GM19238 (cell line): ENCODE measurements around the gene CHRM1.
"Not testable (repeated sequence)": the region's sequence is repeated elsewhere in the genome, so short reads cannot be mapped to it uniquely, and the experiment has no call there.

Source experiments
- DNase-seq: peaks from one replicate; pipeline ENCODE4 v3.0.0; 2011; ENCODE audit warnings: low spot score; ENCODE audit not compliant: insufficient read length

The CHRM1 gene

DNA sequence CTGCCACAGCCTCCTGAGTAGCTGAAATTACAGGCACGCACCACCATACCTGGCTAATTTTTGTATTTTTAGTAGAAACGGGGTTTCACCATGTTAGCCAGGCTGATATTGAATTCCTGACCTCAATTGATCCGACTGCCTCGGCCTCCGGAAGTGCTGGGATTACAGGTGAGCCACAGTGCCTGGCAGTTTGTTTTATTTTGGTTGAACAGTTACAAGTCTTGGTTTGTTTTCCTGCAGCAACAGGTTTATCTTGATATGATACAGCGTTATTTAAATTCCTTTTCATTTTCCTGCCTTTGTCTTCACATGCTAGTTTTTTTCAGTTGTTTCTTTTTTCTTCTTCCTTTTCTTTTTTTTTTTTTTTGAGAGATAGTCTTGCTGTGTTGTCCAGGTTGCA, 44.5 kb downstream of the CHRM1 start:
- no peak for DNase-seq

DNA sequence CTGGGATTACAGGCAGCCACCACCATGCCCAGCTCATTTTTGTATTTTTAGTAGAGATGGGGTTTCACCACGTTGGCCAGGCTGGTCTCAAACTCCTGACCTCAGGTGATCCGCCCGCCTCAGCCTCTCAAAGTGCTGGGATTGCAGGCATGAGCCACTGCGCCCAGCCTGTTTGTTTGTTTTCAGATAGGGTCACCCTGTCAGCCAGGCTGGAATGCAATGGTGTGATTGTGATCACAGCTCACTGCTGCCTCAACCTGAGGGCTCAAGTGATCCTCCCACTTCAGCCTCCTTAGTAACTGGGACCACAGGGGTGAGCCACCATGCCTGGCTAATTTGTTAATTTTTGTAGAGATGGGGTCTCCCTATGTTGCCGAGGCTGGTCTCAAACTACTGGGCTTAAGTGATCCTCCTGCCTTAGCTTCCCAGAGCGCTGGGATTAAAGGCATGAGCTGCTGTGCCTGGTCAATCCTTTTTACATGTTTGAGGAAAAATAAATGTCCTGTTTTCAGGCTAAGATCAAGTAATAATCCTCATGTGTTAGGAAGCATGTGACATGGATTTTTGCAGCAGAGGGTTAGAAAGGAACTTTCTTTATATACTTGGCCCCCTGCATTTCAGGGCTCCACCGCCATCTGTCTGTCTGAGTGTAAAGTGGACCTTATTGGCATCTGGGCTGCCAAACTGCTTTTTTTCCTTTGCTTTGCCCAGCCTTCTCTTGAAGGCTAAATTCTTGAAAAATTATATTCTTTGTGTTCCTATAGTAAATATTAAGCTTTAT, 45.3 kb downstream of the CHRM1 start:
- DNase-seq = no peak

DNA sequence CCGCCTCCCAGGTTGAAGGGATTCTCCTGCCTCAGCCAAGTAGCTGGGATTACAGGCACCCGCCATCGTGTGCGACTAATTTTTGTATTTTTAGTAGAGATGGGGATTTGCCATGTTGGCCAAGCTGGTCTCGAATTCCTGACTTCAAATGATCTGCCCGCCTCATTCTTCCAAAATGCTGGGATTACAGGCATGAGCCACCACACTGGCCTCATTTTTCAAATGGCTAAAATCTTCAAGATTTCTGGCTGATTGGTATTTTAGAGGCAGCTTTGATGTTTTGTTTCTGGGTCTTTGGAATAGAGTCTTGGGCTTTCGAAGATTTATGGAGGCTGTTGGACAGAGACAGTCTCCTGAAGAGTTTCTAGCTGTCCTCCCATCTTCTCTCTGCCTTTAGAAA, 46.3 kb downstream of the CHRM1 start:
- no peak for DNase-seq

DNA sequence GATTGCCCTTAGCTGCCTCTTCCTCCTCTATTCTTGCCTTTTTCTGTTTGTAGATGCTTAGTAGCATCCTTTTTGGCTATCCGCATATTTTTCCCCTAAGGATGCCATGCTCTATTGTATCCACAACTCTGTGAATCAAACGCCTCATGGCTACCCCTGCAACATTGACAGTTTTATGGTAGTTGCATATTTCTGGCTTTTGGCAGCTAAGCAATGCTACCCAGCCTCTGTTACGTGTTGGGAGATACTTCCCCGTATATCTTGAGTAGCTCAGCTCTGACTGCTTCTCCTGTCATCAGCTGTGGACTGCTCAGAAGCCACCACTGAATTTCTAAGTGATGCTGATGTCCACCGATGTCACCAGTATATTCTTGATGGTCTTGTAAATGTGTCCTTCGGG, 55.5 kb downstream of the CHRM1 start:
- no peak for DNase-seq

DNA sequence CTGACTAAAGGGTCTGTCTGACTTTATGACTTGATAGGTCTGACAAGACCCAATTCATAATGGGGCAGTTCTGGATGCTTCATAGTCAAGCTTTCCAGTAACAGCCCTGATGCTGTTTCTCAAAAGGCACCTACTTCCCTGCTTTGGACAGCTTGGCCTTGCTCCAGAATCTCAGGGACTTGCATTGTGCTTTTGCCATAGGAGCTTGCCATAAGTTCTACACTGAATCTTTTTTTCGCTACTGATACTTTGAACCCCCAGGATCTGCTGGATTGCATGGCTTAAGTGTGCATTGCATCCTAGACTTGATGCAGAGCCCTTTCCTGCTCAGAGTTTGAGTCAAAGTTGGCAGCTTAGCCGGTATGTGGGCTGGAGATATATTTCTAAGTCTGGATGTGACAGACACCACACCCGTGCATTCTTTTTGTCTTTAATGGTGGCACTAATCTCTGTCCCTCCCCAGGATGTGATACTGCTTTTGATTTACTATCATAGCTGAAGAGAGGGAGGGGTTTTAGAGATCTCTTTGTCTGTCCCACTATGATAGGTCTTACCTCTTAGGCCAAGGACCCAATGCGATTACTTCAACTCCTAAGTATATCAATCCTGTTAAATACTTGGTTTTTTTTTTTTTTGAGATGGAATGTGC, 57.4 kb downstream of the CHRM1 start:
- DNase-seq = no peak

DNA sequence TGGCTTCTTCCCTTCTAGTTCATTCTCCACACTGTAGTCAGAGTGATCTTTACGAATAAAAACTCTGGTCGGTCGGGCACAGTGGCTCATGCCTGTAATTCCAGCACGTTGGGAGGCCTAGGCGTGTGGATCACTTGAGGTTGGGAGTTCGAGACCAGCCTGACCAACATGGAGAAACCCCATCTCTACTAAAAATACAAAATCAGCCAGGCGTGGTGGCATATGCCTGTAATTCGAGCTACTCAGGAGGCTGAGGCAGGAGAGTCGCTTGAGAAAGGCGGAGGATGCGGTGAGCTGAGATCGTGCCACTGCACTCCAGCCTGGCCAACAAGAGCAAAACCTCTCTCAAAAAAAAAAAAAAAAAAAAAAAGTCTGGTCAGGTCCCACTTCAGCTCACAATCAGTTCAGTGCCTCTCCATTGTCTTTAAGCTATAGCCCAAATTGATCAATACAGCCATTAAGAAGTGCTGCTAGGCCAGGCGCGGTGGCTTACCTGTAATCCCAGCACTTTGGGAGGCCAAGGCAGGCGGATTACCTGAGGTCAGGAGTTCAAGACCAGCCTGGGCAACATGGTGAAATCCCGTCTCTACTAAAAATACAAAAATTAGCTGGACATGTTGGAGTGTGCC, 59.5 kb downstream of the CHRM1 start:
- DNase-seq = not testable (repeated sequence)

DNA sequence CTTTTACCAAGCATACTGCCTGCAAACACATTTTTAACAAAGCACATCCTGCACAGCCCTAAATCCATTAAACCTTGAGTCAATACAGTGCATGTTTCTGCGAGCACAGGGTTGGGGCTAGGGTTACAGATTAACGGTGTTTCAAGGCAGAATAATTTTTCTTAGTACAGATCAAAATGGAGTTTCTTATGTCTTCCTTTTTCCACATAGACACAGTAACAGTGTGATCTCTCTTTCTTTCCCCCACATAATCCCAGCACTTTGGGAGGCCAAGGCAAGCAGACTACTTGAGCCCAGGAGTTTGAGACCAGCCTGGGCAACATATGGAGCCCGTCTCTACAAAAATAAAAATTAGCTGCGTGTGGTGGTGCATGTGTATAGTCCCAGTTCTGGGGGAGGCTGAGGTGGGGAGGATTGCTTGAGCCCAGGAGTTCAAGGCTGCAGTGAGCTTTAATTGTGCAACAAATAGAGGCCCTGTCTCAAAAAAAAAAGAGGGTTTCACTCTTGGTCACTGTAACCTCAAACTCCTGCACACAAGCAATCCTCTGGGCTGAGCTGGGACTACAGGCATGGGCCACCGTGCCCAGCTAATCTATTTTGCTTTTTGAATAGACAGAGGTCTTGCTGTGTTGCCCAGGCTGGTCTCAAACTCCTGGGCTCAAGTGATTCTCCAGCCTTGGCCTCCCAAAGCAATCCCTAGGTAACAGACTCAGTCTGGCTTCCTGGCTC, 60.2 kb downstream of the CHRM1 start:
- no peak for DNase-seq

DNA sequence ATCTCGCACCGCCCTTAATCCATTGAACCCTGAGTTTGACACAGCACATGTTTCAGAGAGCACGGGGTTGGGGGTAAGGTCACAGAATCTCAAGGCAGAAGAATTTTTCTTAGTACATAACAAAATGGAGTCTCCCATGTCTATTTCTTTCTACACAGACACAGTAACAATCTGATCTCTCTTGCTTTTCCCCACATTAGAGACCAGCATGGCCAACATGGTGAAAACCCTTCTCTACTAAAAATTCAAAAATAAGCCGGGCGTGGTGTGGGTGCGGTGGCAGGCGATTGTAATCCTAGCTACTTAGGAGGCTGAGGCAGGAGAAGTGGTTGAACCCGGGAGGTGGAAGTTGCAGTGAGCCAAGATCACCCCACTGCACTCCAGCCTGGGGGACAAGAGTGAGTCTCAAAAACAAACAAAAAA, 61.9 kb downstream of the CHRM1 start:
- not testable (repeated sequence) for DNase-seq
